Breast epithelium (tissue), 3 donors: ENCODE results near the gene NXNL1.

Source experiments
- POLR2A ChIP-seq: fragments of 450-650 bp; IDR thresholded peaks from one replicate; pipeline ENCODE4 v1.6.1; 2016; ENCODE audit warnings: antibody characterized with exemption, mild to moderate bottlenecking, moderate library complexity
- POLR2AphosphoS5 ChIP-seq, 3 donors: sonication (generic); formaldehyde crosslinking; IDR thresholded peaks; one replicate each; pipeline ENCODE4 v1.6.1; 2017; ENCODE audit warnings: antibody characterized with exemption in 3 of 3
- TF ChIP-seq, protein P1 (sequence below), 3 donors: fragments of 450-650 bp; IDR thresholded peaks; one replicate each; pipeline ENCODE4 v1.5.1; 2016 to 2017; ENCODE audit warnings: antibody characterized with exemption in 3 of 3, mild to moderate bottlenecking in 3 of 3, moderate library complexity in 3 of 3

DNA sequence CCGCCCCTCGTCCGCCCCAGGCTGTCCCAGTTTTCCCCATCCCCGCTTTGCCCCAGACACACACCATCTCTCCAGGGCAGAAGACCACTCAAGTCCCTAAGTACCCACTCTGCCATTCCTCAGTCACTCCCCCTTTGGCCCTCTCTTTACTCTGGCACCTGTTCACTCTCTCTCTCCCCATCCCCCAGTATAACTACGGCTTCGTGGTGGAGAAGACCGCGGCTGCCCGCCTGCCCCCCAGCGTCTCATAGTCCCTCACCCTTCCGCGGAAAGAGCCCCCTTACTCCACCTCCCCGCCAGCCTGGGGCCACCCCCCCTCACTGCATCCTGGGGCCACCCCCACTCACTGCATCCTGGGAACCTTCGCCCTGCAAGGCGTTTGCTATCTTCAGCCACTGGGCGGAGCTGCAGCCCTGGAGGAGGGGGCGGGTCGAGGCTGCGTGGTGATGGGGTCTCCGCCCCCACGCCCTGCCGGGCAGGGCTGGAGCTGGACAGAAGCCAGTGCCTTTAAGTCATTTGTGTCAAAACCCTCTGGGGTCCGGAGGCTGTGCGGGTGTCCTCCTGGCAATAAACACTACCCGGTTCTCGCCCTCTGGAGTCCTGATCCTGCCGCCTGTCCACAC lies 35.9 kb downstream of the NXNL1 start:
- TF ChIP-seq, protein P1, sequence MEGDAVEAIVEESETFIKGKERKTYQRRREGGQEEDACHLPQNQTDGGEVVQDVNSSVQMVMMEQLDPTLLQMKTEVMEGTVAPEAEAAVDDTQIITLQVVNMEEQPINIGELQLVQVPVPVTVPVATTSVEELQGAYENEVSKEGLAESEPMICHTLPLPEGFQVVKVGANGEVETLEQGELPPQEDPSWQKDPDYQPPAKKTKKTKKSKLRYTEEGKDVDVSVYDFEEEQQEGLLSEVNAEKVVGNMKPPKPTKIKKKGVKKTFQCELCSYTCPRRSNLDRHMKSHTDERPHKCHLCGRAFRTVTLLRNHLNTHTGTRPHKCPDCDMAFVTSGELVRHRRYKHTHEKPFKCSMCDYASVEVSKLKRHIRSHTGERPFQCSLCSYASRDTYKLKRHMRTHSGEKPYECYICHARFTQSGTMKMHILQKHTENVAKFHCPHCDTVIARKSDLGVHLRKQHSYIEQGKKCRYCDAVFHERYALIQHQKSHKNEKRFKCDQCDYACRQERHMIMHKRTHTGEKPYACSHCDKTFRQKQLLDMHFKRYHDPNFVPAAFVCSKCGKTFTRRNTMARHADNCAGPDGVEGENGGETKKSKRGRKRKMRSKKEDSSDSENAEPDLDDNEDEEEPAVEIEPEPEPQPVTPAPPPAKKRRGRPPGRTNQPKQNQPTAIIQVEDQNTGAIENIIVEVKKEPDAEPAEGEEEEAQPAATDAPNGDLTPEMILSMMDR (IDR thresholded peaks at IDR 0.05), result no peak
- TF ChIP-seq POLR2A, result no peak
- TF ChIP-seq POLR2AphosphoS5 (IDR thresholded peaks at IDR 0.05), result no peak
